ENCODE measurements around the gene NDUFV2. TPM values are rescaled to one million over a fixed set of nuclear protein-coding genes. Genes with fewer than 3 reads are reported as not detected.
A peak's percentile ranks its signal among the peaks of the same experiment; 100 is the strongest.

NDUFV2 gene
- total and polyA plus RNA-seq, 2 of the 13 experiments (the other 11 are each of a cell fraction or from before 2014, with no cell fraction given) = 216 to 299 TPM

GRCh38 chr18:9094307-9095226 lies 7.9 kb upstream of the NDUFV2 start (continued):
- TF ChIP-seq ZEB1 (IDR thresholded peaks at IDR 0.05; ENCODE audit: insufficient replicate concordance, low read depth) (no peak), MAFK (conservative IDR thresholded peaks at IDR 0.05 in 1 of 2, IDR thresholded peaks at IDR 0.05 in 1 of 2; ENCODE audit: low read length in 2 of 2) (peak; percentile 9 to 34; a peak in 1 of 4 replicates), FOXP4 (CRISPR knock-in tag; IDR thresholded peaks at IDR 0.05) (peak; percentile 27; the same call in 1 of the 2 replicates), WIZ (CRISPR knock-in tag; IDR thresholded peaks at IDR 0.05) (no peak), ZFYVE20 (CRISPR knock-in tag; IDR thresholded peaks at IDR 0.05; ENCODE audit: borderline replicate concordance, low read depth) (no peak), MYC (CRISPR knock-in tag; IDR thresholded peaks at IDR 0.05; ENCODE audit: borderline replicate concordance) (no peak), ZNF782 (CRISPR knock-in tag; IDR thresholded peaks at IDR 0.05; ENCODE audit: borderline replicate concordance) (no peak), ZNF646 (CRISPR knock-in tag; IDR thresholded peaks at IDR 0.05) (no peak)
- TF ChIP-seq, protein P1, sequence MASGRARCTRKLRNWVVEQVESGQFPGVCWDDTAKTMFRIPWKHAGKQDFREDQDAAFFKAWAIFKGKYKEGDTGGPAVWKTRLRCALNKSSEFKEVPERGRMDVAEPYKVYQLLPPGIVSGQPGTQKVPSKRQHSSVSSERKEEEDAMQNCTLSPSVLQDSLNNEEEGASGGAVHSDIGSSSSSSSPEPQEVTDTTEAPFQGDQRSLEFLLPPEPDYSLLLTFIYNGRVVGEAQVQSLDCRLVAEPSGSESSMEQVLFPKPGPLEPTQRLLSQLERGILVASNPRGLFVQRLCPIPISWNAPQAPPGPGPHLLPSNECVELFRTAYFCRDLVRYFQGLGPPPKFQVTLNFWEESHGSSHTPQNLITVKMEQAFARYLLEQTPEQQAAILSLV (CRISPR knock-in tag; IDR thresholded peaks at IDR 0.05; ENCODE audit: borderline replicate concordance) = no peak
- TF ChIP-seq, protein P2, sequence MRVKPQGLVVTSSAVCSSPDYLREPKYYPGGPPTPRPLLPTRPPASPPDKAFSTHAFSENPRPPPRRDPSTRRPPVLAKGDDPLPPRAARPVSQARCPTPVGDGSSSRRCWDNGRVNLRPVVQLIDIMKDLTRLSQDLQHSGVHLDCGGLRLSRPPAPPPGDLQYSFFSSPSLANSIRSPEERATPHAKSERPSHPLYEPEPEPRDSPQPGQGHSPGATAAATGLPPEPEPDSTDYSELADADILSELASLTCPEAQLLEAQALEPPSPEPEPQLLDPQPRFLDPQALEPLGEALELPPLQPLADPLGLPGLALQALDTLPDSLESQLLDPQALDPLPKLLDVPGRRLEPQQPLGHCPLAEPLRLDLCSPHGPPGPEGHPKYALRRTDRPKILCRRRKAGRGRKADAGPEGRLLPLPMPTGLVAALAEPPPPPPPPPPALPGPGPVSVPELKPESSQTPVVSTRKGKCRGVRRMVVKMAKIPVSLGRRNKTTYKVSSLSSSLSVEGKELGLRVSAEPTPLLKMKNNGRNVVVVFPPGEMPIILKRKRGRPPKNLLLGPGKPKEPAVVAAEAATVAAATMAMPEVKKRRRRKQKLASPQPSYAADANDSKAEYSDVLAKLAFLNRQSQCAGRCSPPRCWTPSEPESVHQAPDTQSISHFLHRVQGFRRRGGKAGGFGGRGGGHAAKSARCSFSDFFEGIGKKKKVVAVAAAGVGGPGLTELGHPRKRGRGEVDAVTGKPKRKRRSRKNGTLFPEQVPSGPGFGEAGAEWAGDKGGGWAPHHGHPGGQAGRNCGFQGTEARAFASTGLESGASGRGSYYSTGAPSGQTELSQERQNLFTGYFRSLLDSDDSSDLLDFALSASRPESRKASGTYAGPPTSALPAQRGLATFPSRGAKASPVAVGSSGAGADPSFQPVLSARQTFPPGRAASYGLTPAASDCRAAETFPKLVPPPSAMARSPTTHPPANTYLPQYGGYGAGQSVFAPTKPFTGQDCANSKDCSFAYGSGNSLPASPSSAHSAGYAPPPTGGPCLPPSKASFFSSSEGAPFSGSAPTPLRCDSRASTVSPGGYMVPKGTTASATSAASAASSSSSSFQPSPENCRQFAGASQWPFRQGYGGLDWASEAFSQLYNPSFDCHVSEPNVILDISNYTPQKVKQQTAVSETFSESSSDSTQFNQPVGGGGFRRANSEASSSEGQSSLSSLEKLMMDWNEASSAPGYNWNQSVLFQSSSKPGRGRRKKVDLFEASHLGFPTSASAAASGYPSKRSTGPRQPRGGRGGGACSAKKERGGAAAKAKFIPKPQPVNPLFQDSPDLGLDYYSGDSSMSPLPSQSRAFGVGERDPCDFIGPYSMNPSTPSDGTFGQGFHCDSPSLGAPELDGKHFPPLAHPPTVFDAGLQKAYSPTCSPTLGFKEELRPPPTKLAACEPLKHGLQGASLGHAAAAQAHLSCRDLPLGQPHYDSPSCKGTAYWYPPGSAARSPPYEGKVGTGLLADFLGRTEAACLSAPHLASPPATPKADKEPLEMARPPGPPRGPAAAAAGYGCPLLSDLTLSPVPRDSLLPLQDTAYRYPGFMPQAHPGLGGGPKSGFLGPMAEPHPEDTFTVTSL (CRISPR knock-in tag; IDR thresholded peaks at IDR 0.05; ENCODE audit: borderline replicate concordance) = peak; percentile 52; the same call in 1 of the 2 replicates
